ENCODE results near the gene MXRA8. TPM values are rescaled to one million over a fixed set of nuclear protein-coding genes. Genes with fewer than 3 reads are reported as not detected.
A peak's percentile ranks its signal among the peaks of the same experiment; 100 is the strongest.

MXRA8 gene
- total and polyA plus RNA-seq, 9 of the 15 experiments (the other 6 are each of a cell fraction or from before 2014, with no cell fraction given), result 0.66 to 11.3 (median 6.3) TPM

GRCh38 chr1:1399187-1399871 is 41.0 kb upstream of the MXRA8 start, which contains the start of gene CCNL2 (continued):
- TF ChIP-seq ZNF644 (tag; IDR thresholded peaks at IDR 0.05; ENCODE audit: low read depth) (no peak), CBX8 (IDR thresholded peaks at IDR 0.05; ENCODE audit: borderline replicate concordance, extremely low read depth, low read depth, low read length, poor library complexity, severe bottlenecking) (no peak), ZNF444 (CRISPR knock-in tag; IDR thresholded peaks at IDR 0.05) (no peak), ZNF507 (tag; conservative IDR thresholded peaks at IDR 0.05) (no peak), ZNF79 (CRISPR knock-in tag; IDR thresholded peaks at IDR 0.05; ENCODE audit: low read depth) (no peak), BRCA1 (IDR thresholded peaks at IDR 0.05) (no peak), BRCA1 (CRISPR knock-in tag; IDR thresholded peaks at IDR 0.05) (no peak), MTA1 (IDR thresholded peaks at IDR 0.05; ENCODE audit: borderline replicate concordance) (peak; percentile 92), ZNF239 (CRISPR knock-in tag; IDR thresholded peaks at IDR 0.05) (no peak), NRF1 (conservative IDR thresholded peaks at IDR 0.05 in 1 of 2, IDR thresholded peaks at IDR 0.05 in 1 of 2) (peak; percentile 93 to 94), MTA2 (IDR thresholded peaks at IDR 0.05; ENCODE audit: low read depth) (no peak), HNRNPH1 (optimal IDR thresholded peaks at IDR 0.05; ENCODE audit: low read depth, low read length) (no peak), RBM15 (IDR thresholded peaks at IDR 0.05; ENCODE audit: insufficient read depth, low read length) (no peak), ZNF511 (CRISPR knock-in tag; IDR thresholded peaks at IDR 0.05) (no peak), KLF16 (IDR thresholded peaks at IDR 0.05) (no peak), PHTF2 (CRISPR knock-in tag; IDR thresholded peaks at IDR 0.05) (no peak), MLLT1 (IDR thresholded peaks at IDR 0.05) (peak in 1 of 2 experiments; percentile 97; a peak in 2 of 4 replicates), NFE2 (IDR thresholded peaks at IDR 0.05; ENCODE audit: low read depth) (0 out of 2 replicates have a peak, but pooled peaks have one; percentile 14), ZC3H8 (IDR thresholded peaks at IDR 0.05) (no peak), SREBF2 (CRISPR knock-in tag; IDR thresholded peaks at IDR 0.05) (peak; percentile 93; the same call in 1 of the 2 replicates), ZNF408 (CRISPR knock-in tag; IDR thresholded peaks at IDR 0.05; ENCODE audit: low read depth) (no peak), ZBTB43 (CRISPR knock-in tag; IDR thresholded peaks at IDR 0.05) (peak; percentile 58; the same call in 1 of the 2 replicates), JUN (IDR thresholded peaks at IDR 0.05; ENCODE audit: borderline replicate concordance, low read depth, low read length) (peak; percentile 70; the same call in 1 of the 2 replicates), JUN (CRISPR knock-in tag; IDR thresholded peaks at IDR 0.05; ENCODE audit: borderline replicate concordance) (no peak), FOS (IDR thresholded peaks at IDR 0.05; ENCODE audit: extremely low read depth, insufficient read length) (peak; percentile 100), ZFP1 (CRISPR knock-in tag; IDR thresholded peaks at IDR 0.05) (0 out of 2 replicates have a peak, but pooled peaks have one; percentile 7), RBM17 (IDR thresholded peaks at IDR 0.05; ENCODE audit: borderline replicate concordance, low read depth, low read length) (no peak), E2F3 (CRISPR knock-in tag; IDR thresholded peaks at IDR 0.05) (peak; percentile 61; the same call in 1 of the 2 replicates), DACH1 (IDR thresholded peaks at IDR 0.05; ENCODE audit: partially characterized antibody) (no peak)
